Neural cell (in vitro differentiated cells): ENCODE measurements around the gene ADSS1. TPM values are rescaled to one million over a fixed set of nuclear protein-coding genes. Genes with fewer than 3 reads are reported as not detected.

Experiments used
- H2AFZ ChIP-seq: fragments of 200-600, 300-800 bp; sonication (generic), shearing (Covaris generic); 2 replicates; pipeline ENCODE4 v1.6.0; 2014; ENCODE audit warnings: low read depth, mild to moderate bottlenecking, antibody characterized with exemption, low read length, moderate library complexity
- H3F3A ChIP-seq: fragments of 200-600 bp; shearing (Covaris generic); 2 replicates; pipeline ENCODE4 v1.6.1; 2016; ENCODE audit warnings: mild to moderate bottlenecking, moderate library complexity, mixed read lengths, antibody characterized with exemption, low read length; ENCODE audit not compliant: insufficient read depth, poor library complexity, severe bottlenecking
- H3K27ac ChIP-seq: fragments of 200-600, 300-800 bp; sonication (generic), shearing (Covaris generic); 2 replicates; pipeline ENCODE4 v1.5.1; 2014; ENCODE audit warnings: mild to moderate bottlenecking, low read length, moderate library complexity
- H3K27me3 ChIP-seq: fragments of 300-800, 200-600 bp; sonication (generic), shearing (Covaris generic); 2 replicates; pipeline ENCODE4 v1.6.0; 2014; ENCODE audit warnings: mild to moderate bottlenecking, low read depth, low read length, moderate library complexity; ENCODE audit not compliant: insufficient read depth
- H3K36me3 ChIP-seq: fragments of 300-800, 200-600 bp; sonication (generic), shearing (Covaris generic); 2 replicates; pipeline ENCODE4 v1.5.1; 2014; ENCODE audit warnings: mild to moderate bottlenecking, antibody characterized with exemption, low read length, moderate library complexity; ENCODE audit not compliant: insufficient read depth
- H3K4me2 ChIP-seq: fragments of 300-800, 200-600 bp; sonication (generic), shearing (Covaris generic); 2 replicates; pipeline ENCODE4 v1.6.0; 2014; ENCODE audit warnings: mild to moderate bottlenecking, low read length
- H3K4me3 ChIP-seq: fragments of 300-800, 200-600 bp; sonication (generic), shearing (Covaris generic); 2 replicates; pipeline ENCODE4 v1.5.1; 2014; ENCODE audit warnings: mild to moderate bottlenecking, low read length, moderate library complexity
- H3K79me2 ChIP-seq: fragments of 200-600 bp; shearing (Covaris generic); replicated peaks from 2 replicates; pipeline ENCODE4 v1.6.0; 2014; ENCODE audit warnings: mild to moderate bottlenecking, low read length, moderate library complexity; ENCODE audit not compliant: insufficient read depth
- H3K9ac ChIP-seq: fragments of 300-800, 200-600 bp; sonication (generic), shearing (Covaris generic); 2 replicates; pipeline ENCODE4 v1.6.1; 2016; ENCODE audit warnings: mild to moderate bottlenecking, low read length, mixed read lengths
- H3K9me2 ChIP-seq: fragments of 200-600 bp; shearing (Covaris generic); 2 replicates; pipeline ENCODE4 v1.6.1; 2016; ENCODE audit warnings: mild to moderate bottlenecking, low read length, mixed read lengths; ENCODE audit not compliant: insufficient read depth
- H3K9me3 ChIP-seq: fragments of 200-600, 300-800 bp; sonication (generic), shearing (Covaris generic); 2 replicates; pipeline ENCODE4 v1.6.1; 2016; ENCODE audit warnings: mild to moderate bottlenecking, mixed run types, low read length, moderate library complexity, mixed read lengths
- H4K20me1 ChIP-seq: fragments of 200-600 bp; shearing (Covaris generic); 2 replicates; pipeline ENCODE4 v1.6.1; 2016; ENCODE audit warnings: mild to moderate bottlenecking, mixed run types; ENCODE audit not compliant: insufficient read depth
- EP300 ChIP-seq: fragments of 450-650 bp; conservative IDR thresholded peaks from 2 replicates; pipeline ENCODE4 v1.6.1; 2014; ENCODE audit warnings: antibody characterized with exemption, mild to moderate bottlenecking, moderate library complexity; ENCODE audit not compliant: poor library complexity, severe bottlenecking
- EZH2 ChIP-seq: fragments of 200-600, 300-800 bp; shearing (Covaris generic), sonication (generic); IDR thresholded peaks from 2 replicates; pipeline ENCODE4 v1.6.1; 2014; ENCODE audit warnings: antibody characterized with exemption, low read length, borderline replicate concordance, mild to moderate bottlenecking; ENCODE audit not compliant: insufficient read depth, poor library complexity, severe bottlenecking
- MXI1 ChIP-seq: fragments of 450-650 bp; conservative IDR thresholded peaks from 2 replicates; pipeline ENCODE4 v1.6.1; 2014; ENCODE audit warnings: antibody characterized with exemption, mild to moderate bottlenecking; ENCODE audit not compliant: poor library complexity, severe bottlenecking
- POLR2AphosphoS5 ChIP-seq: IDR thresholded peaks from 2 replicates; pipeline ENCODE4 v1.6.1; 2012
- RAD21 ChIP-seq: fragments of 450-650 bp; conservative IDR thresholded peaks from 2 replicates; pipeline ENCODE4 v1.6.1; 2014; ENCODE audit warnings: antibody characterized with exemption, mild to moderate bottlenecking, moderate library complexity
- SMC3 ChIP-seq: fragments of 450-650 bp; conservative IDR thresholded peaks from 2 replicates; pipeline ENCODE4 v1.6.1; 2014; ENCODE audit warnings: antibody characterized with exemption, mild to moderate bottlenecking, moderate library complexity; ENCODE audit not compliant: poor library complexity
- TAF1 ChIP-seq: IDR thresholded peaks from 2 replicates; pipeline ENCODE4 v1.6.1; 2012; ENCODE audit warnings: low read depth
- polyA plus RNA-seq: library from polyadenylated mRNA; depleted of rRNA; stranded (reverse); fragments of >200 nt; gene quantifications from 2 replicates; pipeline ENCODE4 v1.2.3, GENCODE V29; 2014
- TF ChIP-seq, protein P1 (sequence below): IDR thresholded peaks from 2 replicates; pipeline ENCODE4 v1.6.1; 2012; ENCODE audit warnings: borderline replicate concordance
- TF ChIP-seq, protein P2 (sequence below): fragments of 450-650 bp; IDR thresholded peaks from 2 replicates; pipeline ENCODE4 v1.5.1; 2014; ENCODE audit warnings: antibody characterized with exemption, mild to moderate bottlenecking, moderate library complexity; ENCODE audit not compliant: poor library complexity, severe bottlenecking

The ADSS1 gene
- polyA plus RNA-seq, 1 donor from 2014 or later, result 4.3 TPM

DNA sequence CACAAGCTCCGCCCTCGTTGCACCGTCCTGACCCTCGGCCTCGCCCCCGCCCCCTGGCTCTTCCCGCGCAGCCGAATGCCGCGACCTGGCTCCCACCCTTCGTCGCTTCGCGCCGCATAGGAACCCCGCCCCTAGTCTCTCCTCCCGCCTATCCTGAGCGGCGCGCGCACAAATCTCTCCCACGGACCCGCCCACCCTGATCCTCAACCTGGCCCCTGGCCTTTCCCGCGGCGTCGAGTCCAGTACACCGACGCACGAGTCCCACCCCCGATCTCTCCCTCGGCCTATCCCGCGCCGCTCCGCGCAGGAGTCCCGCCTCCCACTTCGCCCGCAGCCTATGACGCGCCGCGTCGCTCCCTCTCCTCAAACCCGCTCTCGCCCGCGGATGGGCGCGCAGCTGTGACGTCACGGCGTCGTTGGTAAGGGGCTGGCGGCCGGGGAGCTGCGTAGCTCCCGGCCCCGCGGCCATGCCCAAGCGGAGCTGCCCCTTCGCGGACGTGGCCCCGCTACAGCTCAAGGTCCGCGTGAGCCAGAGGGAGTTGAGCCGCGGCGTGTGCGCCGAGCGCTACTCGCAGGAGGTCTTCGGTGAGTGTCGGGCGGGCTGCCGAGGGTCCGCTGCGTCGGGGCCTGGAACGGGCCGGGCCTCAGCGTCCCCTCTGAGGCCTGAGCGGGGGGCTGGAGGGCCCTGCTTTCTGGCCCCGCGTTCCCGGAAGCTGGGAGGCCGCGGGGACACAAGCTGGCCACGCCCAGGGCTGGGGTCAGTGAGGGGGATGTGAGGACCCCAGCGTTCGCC, 28.9 kb downstream of the ADSS1 start, which contains the start of gene SIVA1:
TSS of gene SIVA1 (plus strand) at position 413 of the 793 bp plus-strand sequence. CDS start at position 468, 55 bp downstream.
- TF ChIP-seq MXI1 (peak; percentile 91), RAD21 (peak; percentile 49), EZH2 (no peak), SMC3 (peak; percentile 47), EP300 (peak; percentile 70), TAF1 (no peak), POLR2AphosphoS5 (peak; percentile 88)
- TF ChIP-seq, protein P1, sequence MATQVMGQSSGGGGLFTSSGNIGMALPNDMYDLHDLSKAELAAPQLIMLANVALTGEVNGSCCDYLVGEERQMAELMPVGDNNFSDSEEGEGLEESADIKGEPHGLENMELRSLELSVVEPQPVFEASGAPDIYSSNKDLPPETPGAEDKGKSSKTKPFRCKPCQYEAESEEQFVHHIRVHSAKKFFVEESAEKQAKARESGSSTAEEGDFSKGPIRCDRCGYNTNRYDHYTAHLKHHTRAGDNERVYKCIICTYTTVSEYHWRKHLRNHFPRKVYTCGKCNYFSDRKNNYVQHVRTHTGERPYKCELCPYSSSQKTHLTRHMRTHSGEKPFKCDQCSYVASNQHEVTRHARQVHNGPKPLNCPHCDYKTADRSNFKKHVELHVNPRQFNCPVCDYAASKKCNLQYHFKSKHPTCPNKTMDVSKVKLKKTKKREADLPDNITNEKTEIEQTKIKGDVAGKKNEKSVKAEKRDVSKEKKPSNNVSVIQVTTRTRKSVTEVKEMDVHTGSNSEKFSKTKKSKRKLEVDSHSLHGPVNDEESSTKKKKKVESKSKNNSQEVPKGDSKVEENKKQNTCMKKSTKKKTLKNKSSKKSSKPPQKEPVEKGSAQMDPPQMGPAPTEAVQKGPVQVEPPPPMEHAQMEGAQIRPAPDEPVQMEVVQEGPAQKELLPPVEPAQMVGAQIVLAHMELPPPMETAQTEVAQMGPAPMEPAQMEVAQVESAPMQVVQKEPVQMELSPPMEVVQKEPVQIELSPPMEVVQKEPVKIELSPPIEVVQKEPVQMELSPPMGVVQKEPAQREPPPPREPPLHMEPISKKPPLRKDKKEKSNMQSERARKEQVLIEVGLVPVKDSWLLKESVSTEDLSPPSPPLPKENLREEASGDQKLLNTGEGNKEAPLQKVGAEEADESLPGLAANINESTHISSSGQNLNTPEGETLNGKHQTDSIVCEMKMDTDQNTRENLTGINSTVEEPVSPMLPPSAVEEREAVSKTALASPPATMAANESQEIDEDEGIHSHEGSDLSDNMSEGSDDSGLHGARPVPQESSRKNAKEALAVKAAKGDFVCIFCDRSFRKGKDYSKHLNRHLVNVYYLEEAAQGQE, result peak; percentile 67
- TF ChIP-seq, protein P2, sequence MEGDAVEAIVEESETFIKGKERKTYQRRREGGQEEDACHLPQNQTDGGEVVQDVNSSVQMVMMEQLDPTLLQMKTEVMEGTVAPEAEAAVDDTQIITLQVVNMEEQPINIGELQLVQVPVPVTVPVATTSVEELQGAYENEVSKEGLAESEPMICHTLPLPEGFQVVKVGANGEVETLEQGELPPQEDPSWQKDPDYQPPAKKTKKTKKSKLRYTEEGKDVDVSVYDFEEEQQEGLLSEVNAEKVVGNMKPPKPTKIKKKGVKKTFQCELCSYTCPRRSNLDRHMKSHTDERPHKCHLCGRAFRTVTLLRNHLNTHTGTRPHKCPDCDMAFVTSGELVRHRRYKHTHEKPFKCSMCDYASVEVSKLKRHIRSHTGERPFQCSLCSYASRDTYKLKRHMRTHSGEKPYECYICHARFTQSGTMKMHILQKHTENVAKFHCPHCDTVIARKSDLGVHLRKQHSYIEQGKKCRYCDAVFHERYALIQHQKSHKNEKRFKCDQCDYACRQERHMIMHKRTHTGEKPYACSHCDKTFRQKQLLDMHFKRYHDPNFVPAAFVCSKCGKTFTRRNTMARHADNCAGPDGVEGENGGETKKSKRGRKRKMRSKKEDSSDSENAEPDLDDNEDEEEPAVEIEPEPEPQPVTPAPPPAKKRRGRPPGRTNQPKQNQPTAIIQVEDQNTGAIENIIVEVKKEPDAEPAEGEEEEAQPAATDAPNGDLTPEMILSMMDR, result peak; percentile 27
- Histone ChIP-seq H2AFZ (peak within 1 kb of the TSS; percentile 60), H3K27ac (peak within 1 kb of the TSS; percentile 81), H3K9ac (peak within 1 kb of the TSS; percentile 92), H3K4me2 (peak within 1 kb of the TSS; percentile 94), H3K79me2 (peaks cover 20% of the 10 kb centered on the region), H3F3A (no peaks in the 10 kb centered on the region), H3K9me3 (no peaks in the 10 kb centered on the region), H4K20me1 (no peaks in the 10 kb centered on the region), H3K9me2 (no peaks in the 10 kb centered on the region), H3K27me3 (no peaks in the 10 kb centered on the region), H3K4me3 (peak within 1 kb of the TSS; percentile 100), H3K36me3 (no peaks in the 10 kb centered on the region)

DNA sequence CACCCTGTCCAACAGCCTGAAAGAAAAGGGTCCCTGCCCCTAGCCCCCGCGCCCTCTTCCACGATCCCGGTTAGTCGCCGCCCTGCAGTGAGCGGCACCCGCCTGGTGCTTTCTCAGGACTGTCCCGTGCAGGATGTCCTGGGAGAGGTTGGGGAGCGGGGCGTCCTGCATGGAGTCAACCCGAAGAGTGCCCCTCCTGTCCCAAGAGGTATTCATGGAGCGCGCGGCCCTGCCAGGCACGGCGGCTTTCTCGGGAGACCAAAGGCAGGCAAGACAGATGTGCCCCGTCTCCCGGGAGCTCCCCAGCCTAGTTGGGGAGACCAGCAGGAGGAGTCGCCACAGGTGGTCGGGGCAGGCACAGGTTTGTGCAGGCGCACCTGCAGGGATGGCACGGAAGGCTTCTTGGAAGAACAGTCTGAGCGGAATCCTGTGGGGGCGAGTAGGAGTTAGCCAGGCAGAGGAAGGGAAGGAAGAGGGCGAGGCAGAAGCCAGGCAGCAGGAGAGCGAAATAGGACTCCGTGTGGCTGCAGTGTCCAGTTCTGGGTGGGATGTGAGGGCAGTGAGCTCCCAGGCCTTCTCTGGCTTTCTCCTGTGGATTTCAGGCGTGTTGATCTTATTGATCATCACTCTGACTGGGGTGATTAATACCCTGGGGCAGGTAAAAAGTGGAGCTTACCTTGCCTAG, 29.6 kb downstream of the ADSS1 start:
- peak overlapping the region; percentile 92 for H3K9ac ChIP-seq
- H3K27ac ChIP-seq, result peak overlapping the region; percentile 81
- H3K9me3 ChIP-seq, result no peaks in the 10 kb centered on the region
- no peaks in the 10 kb centered on the region for H3F3A ChIP-seq
- no peak overlapping the region for H2AFZ ChIP-seq
- no peaks in the 10 kb centered on the region for H3K9me2 ChIP-seq
- H3K4me2 ChIP-seq, result peak overlapping the region; percentile 94
- H3K4me3 ChIP-seq, result peak overlapping the region; percentile 100
- H4K20me1 ChIP-seq, result no peaks in the 10 kb centered on the region
- no peaks in the 10 kb centered on the region for H3K27me3 ChIP-seq
- peaks cover 20% of the 10 kb centered on the region for H3K79me2 ChIP-seq
- no peaks in the 10 kb centered on the region for H3K36me3 ChIP-seq
- no peak for TF ChIP-seq SMC3
- no peak for TF ChIP-seq EZH2
- TF ChIP-seq POLR2AphosphoS5, result no peak
- no peak for TF ChIP-seq RAD21
- no peak for TF ChIP-seq EP300
- TF ChIP-seq MXI1, result no peak
- TF ChIP-seq, protein P2, result no peak
- TF ChIP-seq, protein P1, result no peak
- no peak for TF ChIP-seq TAF1
